Mesangial cell (primary cell): ENCODE measurements around the gene TLCD3A. TPM values are rescaled to one million over a fixed set of nuclear protein-coding genes. Genes with fewer than 3 reads are reported as not detected.

Experiments
- total RNA-seq: library from RNA; depleted of rRNA; stranded (reverse); fragments of >200 nt; gene quantifications from 2 replicates; pipeline ENCODE4 v1.2.3, GENCODE V29; 2015

The TLCD3A gene
- total RNA-seq, result 24.0 and 37.0 TPM in 2 replicates

DNA sequence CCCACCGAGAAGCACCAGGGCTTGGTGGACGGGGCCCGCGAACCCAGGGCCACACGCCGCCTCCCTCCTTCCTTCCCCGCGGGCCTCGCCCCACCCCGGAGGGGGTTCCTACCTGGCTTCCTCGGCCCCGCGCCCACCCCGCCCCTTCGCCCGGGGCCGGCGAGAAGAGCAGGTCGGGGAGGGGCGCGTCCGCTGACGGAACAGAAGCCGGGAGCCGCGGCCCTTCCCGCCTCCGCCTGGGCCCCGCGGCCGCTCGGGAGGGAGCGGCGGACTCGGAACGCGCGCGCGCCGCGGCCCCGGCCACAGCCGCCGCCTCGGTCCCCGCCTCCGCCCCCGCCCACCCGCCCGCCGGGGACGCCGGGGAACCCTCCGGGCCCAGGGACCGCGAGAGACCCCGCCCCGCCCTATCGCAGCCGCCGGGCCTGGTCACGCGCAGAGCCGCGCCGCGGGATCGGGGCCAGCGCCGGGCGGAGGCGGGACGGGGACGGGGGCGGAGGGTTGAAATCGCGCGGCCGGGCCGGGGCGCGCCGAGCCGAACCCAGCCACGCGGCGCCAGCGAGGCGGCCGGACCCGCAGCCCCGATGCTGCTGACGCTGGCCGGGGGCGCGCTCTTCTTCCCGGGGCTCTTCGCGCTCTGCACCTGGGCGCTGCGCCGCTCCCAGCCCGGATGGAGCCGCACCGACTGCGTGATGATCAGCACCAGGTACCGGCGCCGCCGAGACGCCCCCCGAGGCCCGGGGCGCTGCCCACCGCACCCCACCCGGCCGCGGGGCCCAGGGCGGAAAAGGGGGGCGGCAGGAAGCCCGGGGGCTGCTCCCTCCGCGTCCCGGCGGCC, at the start of gene TLCD3A:
TLCD3A (plus strand) TSS at position 530 of the 835 bp plus-strand sequence; CDS start at position 582, 52 bp downstream.

DNA sequence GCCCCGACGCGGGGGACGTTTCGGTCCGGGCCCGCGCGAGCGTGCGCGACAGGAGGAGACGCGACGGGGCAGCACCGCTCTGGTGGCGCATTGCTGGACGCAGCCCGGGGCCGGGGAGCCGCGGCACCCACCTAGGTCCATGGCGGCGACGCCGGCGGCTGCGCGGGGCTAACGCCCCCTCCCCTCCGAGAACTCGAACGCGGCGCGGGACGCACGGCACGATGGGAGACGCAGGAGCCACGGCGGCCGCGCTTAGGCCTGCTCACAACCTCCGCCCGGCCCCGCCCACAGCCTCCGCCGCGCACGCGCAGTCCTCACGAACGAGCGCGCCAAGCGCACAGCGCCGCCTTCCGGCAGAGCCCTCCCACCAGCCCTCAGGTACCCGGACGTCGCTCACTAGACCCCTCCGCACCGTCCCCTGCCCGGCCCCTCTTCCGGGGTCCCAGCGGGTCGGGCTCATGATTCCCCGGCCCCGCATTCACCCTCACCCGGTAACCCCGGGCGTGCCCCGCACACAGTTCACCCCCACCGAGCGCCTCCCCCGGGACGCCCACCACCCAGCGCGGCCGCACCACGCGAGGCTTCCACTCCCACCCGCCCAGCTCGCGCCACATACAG, 19.7 kb downstream of the TLCD3A start, which contains the start of gene GEMIN4:
GEMIN4 (minus strand) TSS at position 263 of the 618 bp plus-strand sequence; CDS start at position 141, 122 bp downstream.

DNA sequence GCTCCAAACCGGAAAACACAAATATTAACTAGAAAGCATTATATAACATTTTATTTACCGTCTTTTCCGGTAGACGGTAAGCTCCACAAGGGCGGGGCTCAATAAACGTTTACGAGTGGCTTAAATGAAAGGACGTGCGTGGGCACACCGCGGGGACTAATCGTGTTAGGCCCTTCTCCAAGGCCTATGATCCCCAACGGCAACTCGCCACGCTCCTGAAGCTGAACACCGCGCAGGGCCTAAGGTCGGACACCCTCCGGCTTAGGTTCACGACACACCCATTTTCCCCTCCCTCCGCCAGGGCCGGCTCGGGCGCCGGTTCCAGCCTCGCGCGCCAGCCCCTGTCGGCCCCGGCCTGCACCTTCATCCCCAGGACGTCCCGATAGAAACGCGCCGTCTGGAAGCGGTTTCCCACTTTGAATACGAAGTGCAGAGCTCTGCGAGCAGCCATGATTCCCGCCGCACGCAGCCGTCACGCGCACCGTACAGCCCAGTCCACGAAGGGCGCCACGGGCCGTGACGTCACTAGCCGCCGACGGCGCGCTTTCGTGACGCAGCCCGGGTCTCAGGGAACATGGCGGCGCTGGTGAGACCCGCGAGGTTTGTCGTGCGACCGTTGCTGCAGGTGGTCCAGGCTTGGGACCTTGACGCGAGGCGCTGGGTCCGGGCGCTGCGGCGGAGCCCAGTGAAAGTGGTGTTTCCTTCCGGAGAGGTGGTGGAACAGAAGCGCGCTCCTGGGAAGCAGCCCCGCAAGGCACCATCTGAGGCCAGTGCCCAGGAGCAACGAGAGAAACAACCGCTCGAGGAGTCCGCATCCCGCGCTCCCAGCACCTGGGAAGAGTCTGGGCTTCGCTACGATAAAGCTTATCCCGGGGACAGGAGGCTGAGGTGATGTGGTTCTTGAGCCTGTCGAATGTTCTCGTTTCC, 49.7 kb downstream of the TLCD3A start, which contains the start of the genes GLOD4 and MRM3:
GLOD4 (minus strand) TSS at position 476 of the 927 bp plus-strand sequence; CDS start at position 451, 25 bp downstream.
MRM3 (plus strand) TSS at position 549 of the 927 bp plus-strand sequence; CDS start at position 575, 26 bp downstream.

Other genes starting within 250 kb of the TLCD3A start
- 15.6 and 25.3 TPM in 2 replicates for gene VPS53, start 17.8 kb upstream of the TLCD3A start, total RNA-seq
- 14.7 and 31.0 TPM in 2 replicates for gene GEMIN4, start 19.7 kb downstream of the TLCD3A start, total RNA-seq
- 30.3 and 48.9 TPM in 2 replicates for gene GLOD4, start 49.7 kb downstream of the TLCD3A start, total RNA-seq
- gene MRM3, start 49.8 kb downstream of the TLCD3A start, total RNA-seq, result 24.4 and 26.2 TPM in 2 replicates
- 71.5 and 72.2 TPM in 2 replicates for gene NXN, start 247.2 kb downstream of the TLCD3A start, total RNA-seq